Dermis blood vessel endothelial cell (primary cell): ENCODE measurements around the gene AFTPH. TPM values are rescaled to one million over a fixed set of nuclear protein-coding genes. Genes with fewer than 3 reads are reported as not detected.

Experiments
- DNase-seq: peaks from one replicate; pipeline ENCODE4 v3.0.0; 2010
- total RNA-seq: library from RNA; depleted of rRNA; stranded (reverse); fragments of >200 nt; gene quantifications from 2 replicates; pipeline ENCODE4 v1.2.3, GENCODE V29; 2014

Gene AFTPH
- total RNA-seq, 1 donor from 2014 or later = 48.0 TPM

- DNase-seq = no peak
These were observed 110.5 kb downstream of the AFTPH start for GRCh38 chr2:64634345-64635267.

GRCh38 chr2:64635976-64636911 is 112.1 kb downstream of the AFTPH start:
- no peak for DNase-seq

GRCh38 chr2:64637000-64637635 is 113.0 kb downstream of the AFTPH start:
- no peak for DNase-seq

- DNase-seq = no peak
These were observed 113.8 kb downstream of the AFTPH start for GRCh38 chr2:64637931-64638330.

GRCh38 chr2:64638502-64639120 is 114.5 kb downstream of the AFTPH start:
- DNase-seq = no peak

- DNase-seq = no peak
These were observed 115.6 kb downstream of the AFTPH start for GRCh38 chr2:64639691-64640090.

- DNase-seq = no peak
These were observed 116.3 kb downstream of the AFTPH start for GRCh38 chr2:64640153-64641044.

- DNase-seq = no peak
These were observed 117.5 kb downstream of the AFTPH start for GRCh38 chr2:64641599-64641998.

Other genes starting within 250 kb of the AFTPH start
- 3.7 and 9.4 TPM in 2 replicates for gene LGALSL, start 70.2 kb upstream of the AFTPH start, total RNA-seq
- 6.6 and 9.5 TPM in 2 replicates for gene SERTAD2, start 129.6 kb downstream of the AFTPH start, total RNA-seq